ENCODE data around the gene TOMM5. TPM values are rescaled to one million over a fixed set of nuclear protein-coding genes. Genes with fewer than 3 reads are reported as not detected.

TOMM5 gene
- total and polyA plus RNA-seq, 2 of the 13 experiments (the other 11 are each of a cell fraction or from before 2014, with no cell fraction given), result 147 to 315 TPM

DNA sequence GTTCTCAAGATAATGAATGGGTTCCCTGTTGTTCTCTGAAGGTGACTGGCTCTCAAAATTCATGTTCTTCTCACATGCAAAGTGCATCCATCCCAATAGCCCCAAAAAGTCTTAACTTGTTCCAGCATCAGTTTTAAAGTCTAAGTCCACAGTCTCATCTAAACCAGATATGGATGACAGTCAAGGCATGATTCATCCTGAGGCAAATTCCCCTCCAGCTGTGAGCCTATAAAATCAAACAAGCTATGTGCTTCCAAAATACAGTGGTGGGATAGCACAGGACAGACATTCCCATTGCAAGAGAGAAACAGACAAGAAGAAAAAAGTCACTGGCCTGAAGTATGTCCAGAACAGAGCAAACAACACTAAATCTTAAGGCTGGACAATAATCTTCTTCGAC lies 41.6 kb downstream of the TOMM5 start:
- in situ Hi-C loops (cut with HindIII; ENCODE audit: extremely low pct_ligation_motif_present, low pct_unique_long_range_greater_than_20kb) (no loop called here), intact Hi-C loops (cut with micrococcal nuclease; ENCODE audit: unreplicated experiment) (no loop called here)
- H3K27ac ChIP-seq (ENCODE audit: extremely low read length, insufficient read depth, low read length), result no peak overlapping the region
- H3K9ac ChIP-seq (ENCODE audit: insufficient read depth, low read depth, low read length), result no peak overlapping the region
- no peaks in the 10 kb centered on the region for H3K27me3 ChIP-seq (ENCODE audit: control insufficient read depth in 1 of 2, insufficient read depth in 2 of 2, low read length in 2 of 2)
- ATAC-seq, result no peak
- BruUV-seq (replicated peaks), result no TSS peak
- H3K4me3 ChIP-seq (replicated peaks in 1 of 3; ENCODE audit: insufficient read depth in 1 of 3, low read depth in 2 of 3, low read length in 3 of 3), result no peak overlapping the region
- POLR2A ChIA-PET, result no interaction called here
- WGBS (ENCODE audit: low lambda C conversion rate), result 57% methylated on average over 1 of the region's 1 CpG
- H3K36me3 ChIP-seq (replicated peaks in 1 of 2; ENCODE audit: control insufficient read depth in 1 of 2, insufficient read depth in 2 of 2, low read length in 2 of 2), result no peaks in the 10 kb centered on the region
- CTCF ChIA-PET (ENCODE audit: low intra/inter-chr PET ratio, low total read pairs), result no interaction called here
- no peak for FAIRE-seq
- H2AFZ ChIP-seq (ENCODE audit: low read length), result no peak overlapping the region
- H4K20me1 ChIP-seq (ENCODE audit: insufficient read depth, low read length), result no peaks in the 10 kb centered on the region
- no peaks in the 10 kb centered on the region for H3K9me3 ChIP-seq (ENCODE audit: low read length)
- no peak overlapping the region for H3K4me2 ChIP-seq (ENCODE audit: low read depth, low read length)
- no peak for DNase-seq (ENCODE audit: low spot score)
- no peaks in the 10 kb centered on the region for H3K4me1 ChIP-seq (ENCODE audit: insufficient read depth, low read length)
- H3K79me2 ChIP-seq (ENCODE audit: insufficient read depth, low read length), result no peaks in the 10 kb centered on the region
- TF ChIP-seq ZNF567 (CRISPR knock-in tag; IDR thresholded peaks at IDR 0.05; ENCODE audit: borderline replicate concordance) (no peak), ZNF337 (CRISPR knock-in tag; IDR thresholded peaks at IDR 0.05; ENCODE audit: borderline replicate concordance, low read depth) (no peak), MED8 (CRISPR knock-in tag; IDR thresholded peaks at IDR 0.05; ENCODE audit: insufficient replicate concordance) (no peak), ZNF350 (CRISPR knock-in tag; IDR thresholded peaks at IDR 0.05; ENCODE audit: borderline replicate concordance, low read depth) (no peak), ZNF274 (CRISPR knock-in tag; IDR thresholded peaks at IDR 0.05) (no peak), RBFOX2 (IDR thresholded peaks at IDR 0.05; ENCODE audit: low read depth, low read length) (no peak), SKI (IDR thresholded peaks at IDR 0.05; ENCODE audit: partially characterized antibody) (no peak), GPN1 (CRISPR knock-in tag; IDR thresholded peaks at IDR 0.05; ENCODE audit: borderline replicate concordance) (no peak), ZNF709 (CRISPR knock-in tag; IDR thresholded peaks at IDR 0.05) (no peak), ZNF143 (CRISPR knock-in tag; IDR thresholded peaks at IDR 0.05) (no peak), SATB2 (CRISPR knock-in tag; IDR thresholded peaks at IDR 0.05) (no peak)
- TF ChIP-seq, protein P1, sequence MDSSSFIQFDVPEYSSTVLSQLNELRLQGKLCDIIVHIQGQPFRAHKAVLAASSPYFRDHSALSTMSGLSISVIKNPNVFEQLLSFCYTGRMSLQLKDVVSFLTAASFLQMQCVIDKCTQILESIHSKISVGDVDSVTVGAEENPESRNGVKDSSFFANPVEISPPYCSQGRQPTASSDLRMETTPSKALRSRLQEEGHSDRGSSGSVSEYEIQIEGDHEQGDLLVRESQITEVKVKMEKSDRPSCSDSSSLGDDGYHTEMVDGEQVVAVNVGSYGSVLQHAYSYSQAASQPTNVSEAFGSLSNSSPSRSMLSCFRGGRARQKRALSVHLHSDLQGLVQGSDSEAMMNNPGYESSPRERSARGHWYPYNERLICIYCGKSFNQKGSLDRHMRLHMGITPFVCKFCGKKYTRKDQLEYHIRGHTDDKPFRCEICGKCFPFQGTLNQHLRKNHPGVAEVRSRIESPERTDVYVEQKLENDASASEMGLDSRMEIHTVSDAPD (CRISPR knock-in tag; IDR thresholded peaks at IDR 0.05), result no peak
- TF ChIP-seq, protein P2, sequence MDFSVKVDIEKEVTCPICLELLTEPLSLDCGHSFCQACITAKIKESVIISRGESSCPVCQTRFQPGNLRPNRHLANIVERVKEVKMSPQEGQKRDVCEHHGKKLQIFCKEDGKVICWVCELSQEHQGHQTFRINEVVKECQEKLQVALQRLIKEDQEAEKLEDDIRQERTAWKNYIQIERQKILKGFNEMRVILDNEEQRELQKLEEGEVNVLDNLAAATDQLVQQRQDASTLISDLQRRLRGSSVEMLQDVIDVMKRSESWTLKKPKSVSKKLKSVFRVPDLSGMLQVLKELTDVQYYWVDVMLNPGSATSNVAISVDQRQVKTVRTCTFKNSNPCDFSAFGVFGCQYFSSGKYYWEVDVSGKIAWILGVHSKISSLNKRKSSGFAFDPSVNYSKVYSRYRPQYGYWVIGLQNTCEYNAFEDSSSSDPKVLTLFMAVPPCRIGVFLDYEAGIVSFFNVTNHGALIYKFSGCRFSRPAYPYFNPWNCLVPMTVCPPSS (IDR thresholded peaks at IDR 0.05), result no peak
- TF ChIP-seq, protein P3, sequence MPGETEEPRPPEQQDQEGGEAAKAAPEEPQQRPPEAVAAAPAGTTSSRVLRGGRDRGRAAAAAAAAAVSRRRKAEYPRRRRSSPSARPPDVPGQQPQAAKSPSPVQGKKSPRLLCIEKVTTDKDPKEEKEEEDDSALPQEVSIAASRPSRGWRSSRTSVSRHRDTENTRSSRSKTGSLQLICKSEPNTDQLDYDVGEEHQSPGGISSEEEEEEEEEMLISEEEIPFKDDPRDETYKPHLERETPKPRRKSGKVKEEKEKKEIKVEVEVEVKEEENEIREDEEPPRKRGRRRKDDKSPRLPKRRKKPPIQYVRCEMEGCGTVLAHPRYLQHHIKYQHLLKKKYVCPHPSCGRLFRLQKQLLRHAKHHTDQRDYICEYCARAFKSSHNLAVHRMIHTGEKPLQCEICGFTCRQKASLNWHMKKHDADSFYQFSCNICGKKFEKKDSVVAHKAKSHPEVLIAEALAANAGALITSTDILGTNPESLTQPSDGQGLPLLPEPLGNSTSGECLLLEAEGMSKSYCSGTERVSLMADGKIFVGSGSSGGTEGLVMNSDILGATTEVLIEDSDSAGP (CRISPR knock-in tag; IDR thresholded peaks at IDR 0.05; ENCODE audit: borderline replicate concordance), result no peak
- TF ChIP-seq, protein P4, sequence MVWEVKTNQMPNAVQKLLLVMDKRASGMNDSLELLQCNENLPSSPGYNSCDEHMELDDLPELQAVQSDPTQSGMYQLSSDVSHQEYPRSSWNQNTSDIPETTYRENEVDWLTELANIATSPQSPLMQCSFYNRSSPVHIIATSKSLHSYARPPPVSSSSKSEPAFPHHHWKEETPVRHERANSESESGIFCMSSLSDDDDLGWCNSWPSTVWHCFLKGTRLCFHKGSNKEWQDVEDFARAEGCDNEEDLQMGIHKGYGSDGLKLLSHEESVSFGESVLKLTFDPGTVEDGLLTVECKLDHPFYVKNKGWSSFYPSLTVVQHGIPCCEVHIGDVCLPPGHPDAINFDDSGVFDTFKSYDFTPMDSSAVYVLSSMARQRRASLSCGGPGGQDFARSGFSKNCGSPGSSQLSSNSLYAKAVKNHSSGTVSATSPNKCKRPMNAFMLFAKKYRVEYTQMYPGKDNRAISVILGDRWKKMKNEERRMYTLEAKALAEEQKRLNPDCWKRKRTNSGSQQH (CRISPR knock-in tag; IDR thresholded peaks at IDR 0.05; ENCODE audit: low read depth), result no peak
- TF ChIP-seq, protein P5, sequence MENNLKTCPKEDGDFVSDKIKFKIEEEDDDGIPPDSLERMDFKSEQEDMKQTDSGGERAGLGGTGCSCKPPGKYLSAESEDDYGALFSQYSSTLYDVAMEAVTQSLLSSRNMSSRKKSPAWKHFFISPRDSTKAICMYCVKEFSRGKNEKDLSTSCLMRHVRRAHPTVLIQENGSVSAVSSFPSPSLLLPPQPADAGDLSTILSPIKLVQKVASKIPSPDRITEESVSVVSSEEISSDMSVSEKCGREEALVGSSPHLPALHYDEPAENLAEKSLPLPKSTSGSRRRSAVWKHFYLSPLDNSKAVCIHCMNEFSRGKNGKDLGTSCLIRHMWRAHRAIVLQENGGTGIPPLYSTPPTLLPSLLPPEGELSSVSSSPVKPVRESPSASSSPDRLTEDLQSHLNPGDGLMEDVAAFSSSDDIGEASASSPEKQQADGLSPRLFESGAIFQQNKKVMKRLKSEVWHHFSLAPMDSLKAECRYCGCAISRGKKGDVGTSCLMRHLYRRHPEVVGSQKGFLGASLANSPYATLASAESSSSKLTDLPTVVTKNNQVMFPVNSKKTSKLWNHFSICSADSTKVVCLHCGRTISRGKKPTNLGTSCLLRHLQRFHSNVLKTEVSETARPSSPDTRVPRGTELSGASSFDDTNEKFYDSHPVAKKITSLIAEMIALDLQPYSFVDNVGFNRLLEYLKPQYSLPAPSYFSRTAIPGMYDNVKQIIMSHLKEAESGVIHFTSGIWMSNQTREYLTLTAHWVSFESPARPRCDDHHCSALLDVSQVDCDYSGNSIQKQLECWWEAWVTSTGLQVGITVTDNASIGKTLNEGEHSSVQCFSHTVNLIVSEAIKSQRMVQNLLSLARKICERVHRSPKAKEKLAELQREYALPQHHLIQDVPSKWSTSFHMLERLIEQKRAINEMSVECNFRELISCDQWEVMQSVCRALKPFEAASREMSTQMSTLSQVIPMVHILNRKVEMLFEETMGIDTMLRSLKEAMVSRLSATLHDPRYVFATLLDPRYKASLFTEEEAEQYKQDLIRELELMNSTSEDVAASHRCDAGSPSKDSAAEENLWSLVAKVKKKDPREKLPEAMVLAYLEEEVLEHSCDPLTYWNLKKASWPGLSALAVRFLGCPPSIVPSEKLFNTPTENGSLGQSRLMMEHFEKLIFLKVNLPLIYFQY (CRISPR knock-in tag; IDR thresholded peaks at IDR 0.05; ENCODE audit: borderline replicate concordance), result no peak

All from HepG2 (cell line).